Amygdala (tissue), 56 donors: ENCODE results near the gene DHCR24.
A peak's percentile ranks its signal among the peaks of the same experiment; 100 is the strongest.

ENCODE experiments used
- DNase-seq, 56 donors: peaks; one replicate each; lab custom pipeline; 2025; lab: John Stamatoyannopoulos, UW

The DHCR24 gene

DNA sequence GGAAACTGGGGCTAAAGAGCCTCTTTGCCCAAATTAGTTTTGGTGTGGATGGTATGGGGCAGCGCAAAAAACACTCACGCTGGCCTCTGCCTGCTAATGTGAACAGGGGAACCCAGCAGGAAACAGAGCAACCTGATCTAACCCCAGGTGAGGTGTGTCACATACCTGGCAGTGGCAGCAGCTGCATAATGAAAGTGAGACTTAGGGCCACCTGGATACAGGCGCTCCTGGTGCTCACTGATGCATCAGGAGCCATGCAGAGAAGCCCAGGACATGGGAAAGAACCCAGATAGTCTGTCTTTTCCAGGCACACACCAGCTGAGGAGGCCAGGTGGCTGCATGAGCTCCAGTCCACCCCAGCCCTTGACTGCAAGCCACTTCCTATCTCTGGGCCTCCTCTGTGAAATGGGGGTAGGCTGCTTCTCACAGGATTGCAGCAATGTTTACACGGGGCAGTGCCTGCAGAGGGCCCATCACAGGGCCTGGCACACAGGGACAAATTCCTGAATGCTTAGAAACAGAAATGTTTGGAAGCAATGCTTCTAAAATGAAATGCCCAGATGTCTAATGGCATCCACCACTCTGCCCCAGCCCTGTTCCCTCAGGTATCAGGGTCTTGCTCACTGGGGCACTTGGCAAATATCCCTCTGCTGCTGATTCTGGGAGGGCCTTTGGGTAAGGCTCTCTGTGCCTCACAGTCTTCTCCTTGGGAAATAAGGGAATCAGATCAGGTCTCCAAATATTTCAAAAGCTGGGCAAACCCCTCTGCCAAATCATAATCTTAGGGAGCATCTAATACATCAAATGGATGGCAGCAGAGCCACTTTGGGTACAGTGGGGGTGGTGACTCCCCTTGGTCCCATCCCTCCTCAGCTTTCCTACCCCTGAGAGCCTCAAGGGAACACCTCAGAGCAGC is 19.9 kb downstream of the DHCR24 start:
- DNase-seq = no peak

DNA sequence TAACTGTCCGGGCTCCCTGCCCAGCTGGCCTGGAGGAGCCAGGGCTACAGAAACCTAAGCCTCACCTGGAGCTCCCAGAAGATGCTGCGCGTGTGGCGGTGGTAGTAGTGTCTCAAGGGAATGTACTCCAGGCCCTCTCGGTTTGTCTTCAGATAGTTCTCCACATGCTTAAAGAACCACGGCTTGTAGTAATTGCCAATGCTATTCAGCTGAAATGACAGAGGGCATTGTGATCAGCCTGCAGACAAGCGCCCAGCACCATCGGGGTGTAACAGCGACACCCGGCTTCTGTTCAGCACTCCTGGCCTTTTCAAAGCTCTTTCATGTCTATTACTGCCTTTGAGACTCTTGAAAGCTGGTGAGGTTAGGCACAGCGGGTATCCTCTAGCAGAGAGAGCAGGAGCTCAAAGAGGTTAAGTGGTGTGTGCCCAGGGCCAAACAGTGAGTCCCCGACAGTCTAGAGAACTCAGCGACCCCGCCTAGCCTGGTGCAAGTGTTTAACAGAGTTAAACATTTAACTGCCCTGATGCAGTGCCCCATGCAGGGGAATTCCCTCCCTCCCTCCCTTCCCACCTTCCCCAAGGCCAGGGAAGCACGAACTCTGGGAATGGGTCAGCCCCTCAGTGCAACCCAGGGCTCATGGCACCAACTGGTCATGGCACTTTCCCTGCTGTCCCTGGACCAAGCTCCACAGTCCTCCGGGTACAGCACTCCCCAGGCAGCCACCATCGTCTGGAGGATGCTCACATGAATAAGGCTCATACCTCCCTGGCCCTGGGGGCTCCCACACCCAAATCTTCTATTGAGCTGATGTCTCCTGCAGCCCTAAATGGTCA is 21.5 kb downstream of the DHCR24 start:
- peak in 20 of 56 donors; percentile 12 to 57 (median 36) for DNase-seq

DNA sequence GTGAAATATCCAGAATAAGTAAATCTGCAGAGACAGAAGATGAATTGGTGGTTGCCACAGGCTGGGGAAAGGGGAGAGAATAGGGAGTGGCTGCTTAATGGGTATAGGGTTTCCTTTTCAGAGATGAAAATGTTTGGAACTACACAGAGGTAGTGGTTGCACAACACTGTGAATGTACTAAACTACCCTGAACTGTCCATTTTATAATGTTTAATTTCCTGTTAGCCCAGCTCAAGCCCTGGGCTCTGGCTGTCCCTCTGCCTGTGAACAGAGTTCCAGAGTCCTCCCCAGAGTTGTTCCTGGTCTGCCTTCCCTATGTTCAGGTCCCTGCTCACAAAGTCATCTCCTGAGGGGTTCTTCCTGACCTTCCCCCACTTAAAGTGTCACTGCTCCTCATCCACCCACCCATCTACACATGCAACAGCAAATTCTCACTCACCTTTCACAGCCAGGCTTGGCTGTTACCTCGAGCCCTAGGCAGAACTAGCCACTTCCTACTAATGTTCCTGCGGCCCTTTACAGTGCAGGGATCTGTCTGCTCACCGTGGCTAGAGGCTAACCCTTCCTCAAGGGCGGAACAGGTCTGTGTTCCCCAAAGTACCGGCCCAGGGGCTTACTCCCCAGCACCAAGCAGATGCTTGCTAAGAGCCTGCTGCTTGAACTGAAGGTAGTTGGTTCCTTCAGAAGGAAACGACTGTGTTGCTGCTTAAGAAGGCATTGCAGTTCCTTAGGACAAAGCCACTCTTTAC is 22.4 kb downstream of the DHCR24 start:
- no peak for DNase-seq

DNA sequence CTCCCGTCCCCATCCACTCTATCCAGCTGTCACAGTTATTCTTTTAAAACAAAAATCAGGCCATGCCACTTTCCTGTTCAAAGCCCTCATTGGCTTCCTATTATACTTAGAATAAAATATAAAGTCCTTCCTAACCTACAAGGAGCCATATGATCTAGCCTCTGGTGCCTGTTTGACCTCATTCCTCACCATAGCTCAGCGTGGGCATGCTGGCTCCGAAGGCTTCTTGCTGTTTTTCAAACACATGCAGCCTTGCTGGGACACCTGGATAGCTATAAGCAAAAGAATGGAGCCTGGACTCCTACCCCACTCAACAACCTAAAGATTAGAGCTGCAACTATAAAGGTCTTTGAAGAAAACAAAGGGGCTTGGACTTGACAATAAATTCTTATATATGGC is 23.7 kb downstream of the DHCR24 start:
- no peak for DNase-seq

DNA sequence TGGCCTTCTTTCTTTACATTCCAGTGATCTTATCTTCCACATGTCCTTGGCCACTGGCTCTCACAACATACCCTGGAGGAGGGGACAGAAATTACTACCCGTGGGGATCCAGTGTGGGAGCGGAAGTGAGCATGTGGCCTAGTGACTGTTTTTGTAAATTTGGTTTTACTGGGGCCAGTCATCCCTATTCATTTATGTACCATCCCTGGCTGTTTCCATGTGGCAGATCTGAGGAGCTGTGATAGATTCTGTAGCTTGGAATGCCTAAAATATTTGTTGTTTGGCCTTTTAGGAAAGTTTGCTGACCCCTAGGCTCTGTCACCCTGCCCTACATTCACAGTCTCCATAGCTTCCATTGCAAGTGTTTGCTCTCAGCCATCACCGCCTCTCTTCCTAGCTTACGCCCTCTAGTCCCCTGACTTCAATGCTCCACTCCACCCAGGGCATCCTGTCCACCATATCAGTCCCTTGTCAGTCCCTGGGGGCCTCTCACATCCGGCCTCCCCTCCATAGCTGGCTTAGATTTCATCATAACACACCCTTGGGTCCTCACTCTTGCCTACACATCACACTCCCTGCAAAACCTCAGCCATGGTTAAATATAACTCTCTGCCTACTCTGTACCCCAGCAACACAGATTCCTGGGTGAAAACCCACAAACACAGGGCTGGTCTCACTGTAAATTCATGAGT is 25.8 kb downstream of the DHCR24 start:
- no peak for DNase-seq

DNA sequence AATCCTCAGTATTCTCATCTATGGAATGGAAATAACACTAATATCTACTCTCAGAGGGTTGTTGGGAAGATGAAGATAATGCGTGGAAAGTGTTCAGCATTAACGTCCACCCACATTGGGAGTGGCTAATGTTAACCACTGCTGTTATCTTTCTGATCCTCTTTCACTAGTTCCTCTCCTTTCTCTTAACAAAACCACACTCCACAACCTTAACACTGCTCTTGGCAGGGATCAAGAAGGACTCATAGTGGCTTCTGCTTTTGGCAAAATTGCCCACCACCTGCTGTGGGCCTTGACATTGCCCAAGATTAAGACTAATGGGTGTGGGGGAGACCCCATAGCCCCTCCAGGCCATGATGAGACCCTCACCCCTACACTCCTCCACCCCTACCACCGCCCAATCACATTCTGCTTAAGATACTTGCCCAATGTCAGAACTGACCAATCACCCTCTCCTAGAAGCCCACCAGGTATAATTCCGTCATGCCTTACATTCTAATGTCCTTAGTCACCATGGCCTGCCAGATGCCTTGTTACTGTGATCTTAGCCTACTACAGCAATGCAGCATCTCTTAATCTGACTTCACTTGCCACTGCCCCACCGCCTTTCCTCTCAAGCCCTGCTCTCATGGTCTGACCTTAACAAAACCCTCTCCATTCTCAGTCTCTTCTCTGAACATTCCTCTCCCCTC is 27.1 kb downstream of the DHCR24 start:
- no peak for DNase-seq

DNA sequence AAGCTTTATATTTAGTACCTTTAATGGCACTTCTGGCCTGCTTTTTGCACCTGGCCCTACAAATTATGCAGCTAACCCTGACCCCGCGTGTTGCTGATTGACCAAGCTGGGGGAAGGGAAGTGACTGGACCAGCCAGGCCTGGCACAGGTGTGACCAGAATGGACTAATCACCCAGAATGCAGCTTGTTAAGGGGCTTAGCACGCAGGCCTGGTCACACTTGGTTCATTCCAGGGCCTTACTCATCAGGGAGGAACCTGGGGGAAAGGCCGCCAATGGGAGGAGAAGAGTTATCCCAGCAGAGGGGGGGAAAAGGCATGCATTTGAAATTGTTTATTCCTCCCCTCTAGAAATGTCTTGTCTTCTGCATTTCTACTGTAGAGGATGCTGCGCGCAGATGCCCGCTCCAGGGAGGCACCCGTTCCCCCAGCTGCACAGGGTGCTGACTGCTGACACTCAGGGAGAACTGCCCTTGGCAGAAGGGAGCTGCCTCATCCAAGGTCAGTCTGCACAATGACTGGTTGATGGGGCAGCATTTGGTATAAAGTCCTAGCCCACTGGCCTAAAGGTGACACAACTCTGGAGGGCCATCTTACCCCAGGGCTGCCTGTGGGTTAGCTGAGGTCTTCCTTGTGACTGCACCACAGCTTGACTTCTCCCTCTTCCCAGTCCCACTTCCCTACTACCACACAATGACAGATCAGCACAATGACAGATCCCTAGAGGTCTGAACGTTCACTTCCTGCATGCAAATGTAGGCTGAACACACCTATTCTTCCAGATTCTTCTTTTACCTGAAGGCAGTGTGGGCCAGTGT is 29.0 kb downstream of the DHCR24 start:
- no peak for DNase-seq

DNA sequence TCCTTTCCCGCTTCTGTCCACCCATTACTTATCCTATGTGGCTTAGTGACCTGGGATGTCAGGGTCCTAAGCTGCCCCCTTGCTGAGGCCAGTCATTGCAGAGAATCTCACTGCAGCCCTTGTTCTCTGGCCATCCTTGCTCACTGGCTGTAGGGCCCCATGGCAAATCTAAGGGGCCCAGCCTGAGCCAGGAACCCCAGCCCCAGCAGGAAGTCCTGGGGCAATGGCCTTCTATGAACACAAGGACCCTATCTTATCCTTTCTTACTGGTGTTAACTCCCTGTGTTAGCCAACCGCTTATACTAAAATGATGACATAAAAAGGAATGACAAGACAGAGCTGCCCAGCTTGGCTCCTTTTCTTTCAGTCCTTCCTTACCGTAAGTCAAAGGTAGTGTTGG is 29.9 kb downstream of the DHCR24 start:
- no peak for DNase-seq

DNA sequence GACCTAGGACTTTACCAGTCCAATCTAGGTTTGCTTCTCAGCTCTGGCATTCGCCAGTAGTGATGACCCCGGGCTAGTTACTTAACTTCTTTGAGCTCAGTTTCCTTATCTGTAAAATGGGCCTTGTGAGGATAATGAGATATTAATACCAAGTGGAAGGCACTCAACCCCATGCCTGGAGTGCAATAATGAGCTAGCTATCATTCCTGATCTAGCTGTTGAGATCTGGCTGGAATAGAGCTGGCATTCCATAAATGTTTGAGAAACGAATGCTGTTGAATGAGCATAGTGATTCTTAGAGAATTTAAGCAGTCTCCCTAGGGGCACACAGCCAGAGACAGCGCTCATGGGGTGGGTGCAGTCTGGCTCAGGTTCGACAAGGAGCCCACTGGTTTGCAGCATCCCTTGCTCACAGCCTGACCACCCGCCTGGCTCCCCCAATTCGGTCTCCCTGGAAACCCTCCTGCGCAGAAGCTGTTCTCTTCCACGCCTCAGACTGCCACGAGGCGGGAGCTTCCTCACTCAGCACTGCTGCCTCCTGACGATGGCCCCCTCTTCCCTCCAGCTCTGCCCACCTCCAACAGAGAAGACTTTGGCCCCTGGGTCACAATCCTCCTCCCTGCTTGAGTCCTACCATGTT is 32.5 kb downstream of the DHCR24 start:
- DNase-seq = peak in 28 of 56 donors; percentile 7 to 72 (median 32)

DNA sequence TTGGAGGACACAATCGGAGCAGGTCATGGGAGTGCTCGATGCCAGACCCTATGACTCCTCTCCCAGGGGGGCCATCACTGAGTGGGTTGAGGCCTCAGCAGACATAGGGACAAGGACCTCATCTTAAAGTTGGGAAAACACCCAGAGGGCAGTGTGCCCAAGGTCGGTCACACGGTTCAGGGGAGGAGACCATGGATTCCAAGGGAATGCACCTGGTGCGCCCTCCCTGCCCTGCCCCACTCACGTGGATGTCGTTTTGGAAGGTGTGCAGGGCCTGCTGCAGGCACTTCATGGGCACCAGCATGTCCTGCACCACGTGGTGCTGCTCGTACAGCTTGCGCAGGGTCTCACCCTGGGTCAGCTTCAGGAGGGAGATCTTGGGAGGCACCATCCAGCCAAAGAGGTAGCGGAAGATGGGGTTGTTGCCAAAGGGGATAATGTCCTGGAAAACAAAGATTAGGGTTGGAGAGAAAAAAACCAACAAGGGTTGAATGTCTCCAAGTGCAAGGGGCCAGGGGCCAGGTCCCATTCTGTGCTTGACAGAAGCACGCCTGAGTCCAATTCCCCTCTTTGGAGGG is 33.1 kb downstream of the DHCR24 start:
- no peak for DNase-seq

DNA sequence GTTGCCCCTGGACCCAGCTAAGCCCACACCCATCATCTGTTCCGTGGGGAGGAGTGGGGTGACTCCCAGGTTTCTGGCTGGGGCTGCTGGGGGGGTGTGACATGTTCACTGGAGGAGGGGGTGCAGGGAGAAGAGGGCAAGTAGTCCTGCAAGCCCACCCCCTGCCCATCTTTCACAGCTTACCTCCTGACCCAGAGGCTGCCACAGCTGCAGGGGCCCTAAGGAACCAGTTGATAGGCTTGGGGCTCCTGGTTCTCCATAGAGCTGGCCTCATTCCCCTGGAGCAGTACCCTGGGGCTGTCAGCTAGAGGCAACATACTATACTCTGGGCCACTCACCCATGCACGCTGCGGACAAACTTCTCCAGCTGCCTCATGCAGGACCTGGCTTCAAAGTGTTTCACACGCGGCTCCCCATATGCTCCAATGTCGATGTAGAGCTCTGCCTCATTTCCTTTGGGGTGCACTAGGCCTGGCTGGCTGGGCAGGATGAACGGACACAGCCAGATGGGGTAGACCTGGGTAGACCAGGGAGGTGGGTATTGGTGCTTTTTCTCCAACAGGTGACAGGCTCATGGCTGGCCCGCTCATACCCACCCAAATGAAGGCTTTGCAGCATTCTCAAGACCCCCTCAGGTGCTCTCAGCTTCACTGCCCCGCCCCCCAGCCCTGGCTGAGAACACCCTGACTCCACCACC is 33.8 kb downstream of the DHCR24 start:
- no peak for DNase-seq

DNA sequence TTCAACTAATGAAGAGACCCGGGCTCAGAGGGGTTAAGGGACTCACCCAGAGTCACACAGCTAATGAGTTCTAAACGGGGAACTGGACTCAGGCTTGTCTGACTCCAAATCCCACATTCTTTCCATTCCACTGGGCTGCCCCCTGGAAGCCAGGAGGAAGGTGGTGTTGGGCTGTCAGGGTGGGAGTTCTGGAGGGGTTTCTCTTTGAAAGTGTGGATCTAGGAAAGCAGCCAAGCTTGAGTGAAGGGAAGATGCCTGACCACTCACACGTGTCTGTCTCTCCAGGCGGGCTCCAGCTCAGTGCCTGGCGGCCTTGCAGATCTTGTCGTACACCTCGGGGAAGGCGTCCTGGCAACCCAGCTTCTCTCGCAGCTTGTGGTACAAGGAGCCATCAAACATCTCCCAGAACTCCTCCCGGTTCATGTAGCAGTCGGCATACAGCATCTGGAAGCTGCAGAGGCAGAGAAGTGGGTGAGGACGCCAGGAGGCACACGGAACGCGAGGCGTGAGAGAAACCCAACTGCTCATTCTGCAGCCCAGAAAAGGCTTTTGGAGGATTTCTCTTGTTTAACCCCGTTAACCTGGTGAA is 35.0 kb downstream of the DHCR24 start:
- no peak for DNase-seq

DNA sequence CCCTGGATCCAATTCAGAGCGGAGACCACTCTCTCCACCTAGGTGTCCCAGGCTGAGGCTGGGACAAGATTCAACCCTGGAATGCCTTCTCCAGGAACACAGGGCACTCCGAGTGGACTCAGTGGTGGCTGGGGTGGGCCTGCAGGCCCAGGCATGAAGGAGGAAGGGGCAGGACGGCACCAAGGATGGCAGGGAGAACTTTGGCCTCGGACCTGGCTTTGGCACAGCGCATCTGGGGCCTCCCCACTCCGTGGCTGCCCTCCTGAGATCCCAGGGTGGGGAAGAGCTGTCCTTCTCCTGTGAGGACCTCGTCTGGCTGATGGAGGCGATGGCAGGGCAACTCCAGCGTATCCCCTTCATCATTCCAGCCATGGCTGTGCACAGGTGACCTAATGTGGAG is 35.6 kb downstream of the DHCR24 start:
- DNase-seq = no peak

DNA sequence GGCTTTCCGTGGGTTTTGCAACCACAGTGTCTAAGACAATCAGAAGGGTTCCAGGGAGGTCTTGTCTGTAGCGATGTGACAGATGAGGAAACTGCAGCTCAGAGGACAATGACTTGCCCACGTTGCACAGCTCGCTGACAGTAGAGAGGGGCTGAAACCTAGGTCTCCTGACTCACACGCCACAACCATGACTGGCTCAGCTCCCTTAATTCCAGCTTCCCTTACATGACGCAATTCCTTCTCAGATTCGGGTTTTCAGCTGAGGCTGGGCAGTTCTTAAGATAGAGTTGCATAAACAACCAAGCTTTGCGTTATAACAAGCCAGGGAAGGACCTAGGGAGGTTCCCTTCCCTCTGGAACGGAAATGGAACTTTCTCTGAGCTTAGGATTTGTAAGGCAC is 36.3 kb downstream of the DHCR24 start:
- no peak for DNase-seq

DNA sequence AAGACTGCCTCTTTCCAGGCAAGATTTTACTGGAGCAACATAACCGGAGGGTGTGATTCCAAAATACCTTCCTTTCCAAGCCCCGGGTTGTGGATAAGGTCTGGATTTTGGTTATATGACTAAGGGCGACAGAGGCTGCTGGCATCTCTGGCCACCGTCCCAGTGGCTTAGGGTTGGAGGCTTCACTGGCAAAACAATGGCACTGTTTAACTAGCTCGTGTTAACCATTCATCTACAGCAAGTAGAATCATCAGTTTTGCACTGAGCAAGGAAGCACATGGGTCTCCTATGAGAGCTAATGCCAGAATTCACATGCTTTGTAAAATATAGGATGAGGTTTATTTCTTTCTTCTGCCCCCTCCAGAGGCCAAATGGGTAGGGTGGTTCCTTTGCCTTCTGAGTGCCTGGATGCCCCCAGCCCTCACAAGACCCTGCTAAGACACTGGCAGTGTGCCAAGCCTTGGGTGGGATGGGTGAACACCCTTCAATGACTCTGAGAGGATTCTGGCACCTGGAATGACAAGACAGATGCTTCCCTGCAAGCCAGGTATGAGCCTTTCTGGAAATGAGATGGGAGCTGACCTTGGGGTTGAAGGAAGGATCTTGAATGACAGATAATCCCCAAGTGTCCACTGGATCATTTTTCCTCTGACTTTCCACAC is 36.8 kb downstream of the DHCR24 start:
- peak in 14 of 56 donors; percentile 4 to 40 (median 20) for DNase-seq
